IMR-90 (cell line): Measurements from ENCODE around the gene SEMA3E.

Source experiments
- CTCF ChIP-seq: conservative IDR thresholded peaks from 2 replicates; pipeline ENCODE4 v1.5.1; 2012; ENCODE audit warnings: mild to moderate bottlenecking, low read depth, low read length, improper control_type of control experiment
- MXI1 ChIP-seq: IDR thresholded peaks from 2 replicates; pipeline ENCODE4 v1.6.1; 2012; ENCODE audit warnings: low read depth, mild to moderate bottlenecking, low read length, moderate library complexity, borderline replicate concordance
- POLR2A ChIP-seq: IDR thresholded peaks from 2 replicates; pipeline ENCODE4 v1.6.1; 2012; ENCODE audit warnings: mild to moderate bottlenecking, low read depth, low read length

GRCh38 chr7:83325083-83325482 is 323.9 kb downstream of the SEMA3E start:
- TF ChIP-seq POLR2A (no peak), CTCF (no peak), MXI1 (no peak)
